A549 (cell line): ENCODE results near the gene TRAF3.

Experiments
- CEBPB ChIP-seq, 2 experiments: fragments of >200 bp in 1 of 2; sonication (Bioruptor Twin) in 1 of 2; formaldehyde crosslinking in 1 of 2; IDR thresholded peaks; 2 replicates each; pipeline ENCODE4 v1.6.1; 2012 to 2016
- CHD2 ChIP-seq: fragments of 150-350 bp; IDR thresholded peaks from 2 replicates; pipeline ENCODE4 v1.6.1; 2014; ENCODE audit warnings: low read length; ENCODE audit not compliant: partially characterized antibody
- CHD4 ChIP-seq: fragments of 200-600 bp; sonication (generic); IDR thresholded peaks from 2 replicates; pipeline ENCODE4 v1.6.1; 2016; ENCODE audit warnings: antibody characterized with exemption, mild to moderate bottlenecking, borderline replicate concordance
- ESRRA ChIP-seq: fragments of 150-350 bp; IDR thresholded peaks from 2 replicates; pipeline ENCODE4 v1.6.1; 2014; ENCODE audit warnings: mild to moderate bottlenecking, low read length, borderline replicate concordance
- GATA3 ChIP-seq: IDR thresholded peaks from 2 replicates; pipeline ENCODE4 v1.6.1; 2012; ENCODE audit warnings: borderline replicate concordance
- KDM1A ChIP-seq: fragments of 200-600 bp; sonication (generic); IDR thresholded peaks from 2 replicates; pipeline ENCODE4 v1.6.1; 2016; ENCODE audit warnings: low read depth, mild to moderate bottlenecking
- MAX ChIP-seq: IDR thresholded peaks from 2 replicates; pipeline ENCODE4 v1.6.1; 2012
- MAZ ChIP-seq: fragments of 150-350 bp; IDR thresholded peaks from 2 replicates; pipeline ENCODE4 v1.6.1; 2014; ENCODE audit warnings: antibody characterized with exemption, low read depth, low read length, borderline replicate concordance
- PHF8 ChIP-seq: fragments of 200-600 bp; sonication (generic); IDR thresholded peaks from 2 replicates; pipeline ENCODE4 v1.6.1; 2016; ENCODE audit warnings: low read depth, mild to moderate bottlenecking, antibody characterized with exemption, moderate library complexity, borderline replicate concordance
- ZC3H11A ChIP-seq: fragments of 450-650 bp; IDR thresholded peaks from 2 replicates; pipeline ENCODE4 v1.6.1; 2014; ENCODE audit warnings: antibody characterized with exemption, mild to moderate bottlenecking
- TF ChIP-seq, protein P1 (sequence below): fragments of >200 bp; sonication (Bioruptor Twin); formaldehyde crosslinking; IDR thresholded peaks from 3 replicates; pipeline ENCODE4 v1.5.1; 2016

GRCh38 chr14:102750376-102750775, 26.9 kb upstream of the TRAF3 start:
- TF ChIP-seq, protein P1, sequence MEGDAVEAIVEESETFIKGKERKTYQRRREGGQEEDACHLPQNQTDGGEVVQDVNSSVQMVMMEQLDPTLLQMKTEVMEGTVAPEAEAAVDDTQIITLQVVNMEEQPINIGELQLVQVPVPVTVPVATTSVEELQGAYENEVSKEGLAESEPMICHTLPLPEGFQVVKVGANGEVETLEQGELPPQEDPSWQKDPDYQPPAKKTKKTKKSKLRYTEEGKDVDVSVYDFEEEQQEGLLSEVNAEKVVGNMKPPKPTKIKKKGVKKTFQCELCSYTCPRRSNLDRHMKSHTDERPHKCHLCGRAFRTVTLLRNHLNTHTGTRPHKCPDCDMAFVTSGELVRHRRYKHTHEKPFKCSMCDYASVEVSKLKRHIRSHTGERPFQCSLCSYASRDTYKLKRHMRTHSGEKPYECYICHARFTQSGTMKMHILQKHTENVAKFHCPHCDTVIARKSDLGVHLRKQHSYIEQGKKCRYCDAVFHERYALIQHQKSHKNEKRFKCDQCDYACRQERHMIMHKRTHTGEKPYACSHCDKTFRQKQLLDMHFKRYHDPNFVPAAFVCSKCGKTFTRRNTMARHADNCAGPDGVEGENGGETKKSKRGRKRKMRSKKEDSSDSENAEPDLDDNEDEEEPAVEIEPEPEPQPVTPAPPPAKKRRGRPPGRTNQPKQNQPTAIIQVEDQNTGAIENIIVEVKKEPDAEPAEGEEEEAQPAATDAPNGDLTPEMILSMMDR = no peak
- TF ChIP-seq CEBPB (IDR thresholded peaks at IDR 0.05) = no peak
- TF ChIP-seq MAX = no peak
- TF ChIP-seq MAZ = no peak
- TF ChIP-seq CHD2 = no peak
- no peak for TF ChIP-seq ESRRA
- TF ChIP-seq PHF8 = no peak
- TF ChIP-seq ZC3H11A = no peak
- no peak for TF ChIP-seq CHD4
- TF ChIP-seq KDM1A = no peak
- no peak for TF ChIP-seq GATA3
